Measurements from ENCODE around the gene INTS11. TPM values are rescaled to one million over a fixed set of nuclear protein-coding genes. Genes with fewer than 3 reads are reported as not detected.

Gene INTS11
- total RNA-seq, 1 donor from 2014 or later: 106 TPM

DNA sequence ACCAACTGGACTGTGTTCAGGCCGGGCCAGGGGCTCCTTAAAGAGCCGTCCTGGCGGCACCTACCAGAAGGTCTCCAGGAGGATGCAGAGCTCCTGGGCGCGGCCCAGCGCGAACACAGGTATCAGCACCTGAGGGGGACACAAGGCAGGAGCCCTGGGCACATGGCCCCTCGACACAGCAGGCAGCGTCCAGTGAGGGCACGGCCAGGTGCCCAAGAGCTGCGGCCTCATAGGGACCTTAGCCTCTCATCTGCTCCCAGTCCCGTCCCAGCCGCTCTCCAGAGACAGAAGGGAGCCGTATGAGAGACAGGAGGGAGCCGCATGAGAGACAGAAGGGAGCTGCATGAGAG, 10.2 kb downstream of the INTS11 start:
- no peak overlapping the region for H3K4me3 Mint-ChIP-seq (ENCODE audit: unreplicated experiment)
- TF ChIP-seq CTCF (IDR thresholded peaks at IDR 0.05): no peak
- H3K4me1 Mint-ChIP-seq (ENCODE audit: unreplicated experiment): peaks cover 15% of the 10 kb centered on the region
- no peak overlapping the region for H3K27ac Mint-ChIP-seq (ENCODE audit: unreplicated experiment)
- no peaks in the 10 kb centered on the region for H3K9me3 Mint-ChIP-seq (ENCODE audit: unreplicated experiment)
- H3K36me3 Mint-ChIP-seq (ENCODE audit: unreplicated experiment): peaks cover 13% of the 10 kb centered on the region
- no peaks in the 10 kb centered on the region for H3K27me3 Mint-ChIP-seq (ENCODE audit: unreplicated experiment)
- no peak for DNase-seq (ENCODE audit: extremely low spot score, unreplicated experiment)

DNA sequence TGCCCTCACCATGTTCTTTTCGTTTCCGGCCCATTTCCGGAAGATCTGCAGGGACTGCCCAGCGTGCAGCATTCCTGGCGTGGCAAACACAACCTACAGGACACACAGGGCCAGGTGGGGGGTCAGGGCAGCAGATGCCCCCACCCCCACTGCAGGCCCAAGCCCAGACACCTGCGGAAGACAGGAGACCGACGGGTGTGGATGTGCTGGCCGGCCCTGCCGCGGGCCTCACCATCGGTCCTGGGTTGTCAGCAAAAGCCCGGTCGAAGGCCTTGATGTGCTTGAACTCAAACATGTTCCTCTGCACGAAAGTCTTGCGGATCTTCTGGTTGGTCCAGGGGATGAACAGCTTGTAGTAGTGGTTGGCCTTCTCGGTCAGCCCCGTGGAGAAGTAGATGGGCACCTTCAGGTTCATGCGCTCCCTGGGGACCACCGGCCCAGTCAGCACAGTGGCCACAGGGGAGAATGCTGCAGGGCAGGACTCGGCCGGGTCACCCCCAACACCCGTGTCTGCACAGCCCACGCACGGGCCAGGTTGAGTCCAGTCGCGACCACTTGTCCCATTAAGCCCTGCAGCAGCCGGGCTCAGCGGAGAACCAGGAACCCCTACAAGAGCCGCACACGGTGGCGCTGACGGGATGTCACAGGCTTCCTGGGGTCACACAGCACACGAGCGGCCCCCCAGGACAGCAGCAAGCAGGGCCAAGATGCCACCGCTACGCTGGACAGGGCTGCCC, 10.8 kb downstream of the INTS11 start:
- Mint-ChIP-seq H3K36me3 (ENCODE audit: unreplicated experiment) (peaks cover 13% of the 10 kb centered on the region), H3K27me3 (ENCODE audit: unreplicated experiment) (no peaks in the 10 kb centered on the region), H3K9me3 (ENCODE audit: unreplicated experiment) (no peaks in the 10 kb centered on the region), H3K4me1 (ENCODE audit: unreplicated experiment) (peaks cover 15% of the 10 kb centered on the region), H3K4me3 (ENCODE audit: unreplicated experiment) (no peak overlapping the region), H3K27ac (ENCODE audit: unreplicated experiment) (no peak overlapping the region)
- no peak for DNase-seq (ENCODE audit: extremely low spot score, unreplicated experiment)
- no peak for TF ChIP-seq CTCF (IDR thresholded peaks at IDR 0.05)

GRCh38 chr1:1312450-1313314, 11.8 kb downstream of the INTS11 start:
- Mint-ChIP-seq H3K9me3 (ENCODE audit: unreplicated experiment) (no peaks in the 10 kb centered on the region), H3K36me3 (ENCODE audit: unreplicated experiment) (peaks cover 13% of the 10 kb centered on the region), H3K27ac (ENCODE audit: unreplicated experiment) (no peak overlapping the region), H3K4me1 (ENCODE audit: unreplicated experiment) (peaks cover 7% of the 10 kb centered on the region), H3K27me3 (ENCODE audit: unreplicated experiment) (no peaks in the 10 kb centered on the region), H3K4me3 (ENCODE audit: unreplicated experiment) (no peak overlapping the region)
- no peak for TF ChIP-seq CTCF (IDR thresholded peaks at IDR 0.05)
- no peak for DNase-seq (ENCODE audit: extremely low spot score, unreplicated experiment)

GRCh38 chr1:1311107-1312104, 13.1 kb downstream of the INTS11 start:
- Mint-ChIP-seq H3K4me3 (ENCODE audit: unreplicated experiment) (no peak overlapping the region), H3K9me3 (ENCODE audit: unreplicated experiment) (no peaks in the 10 kb centered on the region), H3K4me1 (ENCODE audit: unreplicated experiment) (peaks cover 9% of the 10 kb centered on the region), H3K27me3 (ENCODE audit: unreplicated experiment) (no peaks in the 10 kb centered on the region), H3K36me3 (ENCODE audit: unreplicated experiment) (peaks cover 13% of the 10 kb centered on the region), H3K27ac (ENCODE audit: unreplicated experiment) (no peak overlapping the region)
- TF ChIP-seq CTCF (IDR thresholded peaks at IDR 0.05): no peak
- no peak for DNase-seq (ENCODE audit: extremely low spot score, unreplicated experiment)
